GM19238 (cell line): ENCODE data around the gene NR1D1.
"Not testable (repeated sequence)": the region's sequence is repeated elsewhere in the genome, so short reads cannot be mapped to it uniquely, and the experiment has no call there.

Experiments used
- DNase-seq: peaks from one replicate; pipeline ENCODE4 v3.0.0; 2011; ENCODE audit warnings: low spot score; ENCODE audit not compliant: insufficient read length

The NR1D1 gene

GRCh38 chr17:40100419-40100668 is at the start of gene NR1D1:
Gene NR1D1, minus strand, starts transcription at chr17:40100589. Its CDS starts 495 bp downstream, at chr17:40100094.
- no peak for DNase-seq

- no peak for DNase-seq
Measured at GRCh38 chr17:40148527-40148926, 48.1 kb upstream of the NR1D1 start.

DNA sequence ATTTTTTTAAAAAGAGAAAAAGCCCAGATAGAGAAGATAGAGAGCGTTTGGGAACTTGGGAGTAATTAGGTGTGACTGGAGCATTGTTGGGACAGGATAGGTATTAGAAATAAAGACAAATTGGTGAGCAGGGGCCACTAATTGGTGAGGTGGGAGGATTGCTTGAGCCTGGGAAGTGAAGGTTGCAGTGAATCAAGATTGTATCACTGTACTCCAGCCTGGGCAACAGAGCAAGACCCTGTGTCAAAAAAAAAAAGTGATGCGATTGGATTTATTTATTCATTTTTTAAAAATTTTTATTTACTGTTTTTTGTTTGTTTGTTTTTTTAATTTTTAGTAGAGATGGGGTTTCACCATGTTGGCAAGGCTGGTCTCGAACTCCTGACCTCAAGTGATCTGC is 45.1 kb upstream of the NR1D1 start:
- DNase-seq, result no peak

- not testable (repeated sequence) for DNase-seq
Measured at GRCh38 chr17:40143166-40143565, 42.8 kb upstream of the NR1D1 start.

- no peak for DNase-seq
Measured at GRCh38 chr17:40139566-40140058, 39.2 kb upstream of the NR1D1 start.

- no peak for DNase-seq
Measured at GRCh38 chr17:40135817-40136216, 35.4 kb upstream of the NR1D1 start.

- no peak for DNase-seq
Measured at GRCh38 chr17:40134184-40134583, 33.8 kb upstream of the NR1D1 start.

DNA sequence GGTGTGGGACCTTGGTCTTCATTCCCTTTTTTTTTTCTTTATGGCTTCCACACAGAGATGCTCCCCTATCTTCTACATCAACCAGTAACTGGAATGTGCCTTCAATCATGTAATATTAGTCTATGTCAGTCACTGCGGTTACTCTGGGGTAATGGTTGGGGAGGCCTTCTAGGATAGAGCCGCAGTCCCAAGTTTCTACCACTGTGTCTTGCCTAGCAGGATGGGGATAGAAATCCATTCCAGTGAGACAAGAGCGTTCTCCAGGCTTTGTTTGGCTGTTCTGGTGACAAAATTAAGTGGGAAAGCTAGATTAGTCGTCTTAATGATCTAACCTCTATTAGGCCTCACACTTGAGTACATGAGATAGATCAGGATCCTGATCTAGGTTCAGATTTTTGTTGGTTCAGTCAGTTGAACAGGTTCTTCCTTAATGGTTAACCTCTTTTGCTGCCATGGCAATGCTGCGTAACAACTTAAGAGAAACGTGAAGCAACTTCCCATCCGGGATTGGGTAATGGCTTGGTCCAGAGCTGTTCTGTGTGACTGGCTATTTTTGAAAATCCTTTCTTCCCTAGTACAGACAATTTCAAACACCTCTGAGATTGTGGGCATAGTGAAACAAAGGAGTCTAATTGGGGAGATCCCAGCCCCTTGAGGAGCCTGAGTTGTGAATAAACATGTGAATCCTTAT is 30.1 kb upstream of the NR1D1 start:
- DNase-seq, result no peak

DNA sequence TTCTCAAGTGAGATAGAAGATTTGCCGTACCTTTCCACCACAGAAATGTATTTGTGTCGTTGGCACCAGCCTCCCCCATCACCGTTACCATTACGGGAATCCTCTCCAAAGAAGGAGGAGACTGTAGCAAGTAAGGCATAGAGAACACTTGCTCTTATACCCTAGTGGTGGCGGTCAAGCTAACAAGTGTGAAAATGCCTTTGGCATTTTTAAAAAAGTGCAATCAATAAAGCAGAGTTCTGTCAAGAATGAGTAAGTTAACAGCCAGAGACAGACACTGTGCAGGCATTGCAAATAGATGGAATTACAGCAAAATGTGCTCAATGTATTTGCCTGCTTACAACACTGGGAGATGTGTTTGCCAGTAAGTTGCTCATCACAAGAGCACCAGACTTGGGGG is 29.1 kb upstream of the NR1D1 start:
- no peak for DNase-seq

GRCh38 chr17:40124279-40125141 is 24.1 kb upstream of the NR1D1 start:
- no peak for DNase-seq

GRCh38 chr17:40123811-40124114 is 23.4 kb upstream of the NR1D1 start:
- DNase-seq, result no peak

- DNase-seq, result peak; percentile 61
Measured at GRCh38 chr17:40122999-40123810, 22.8 kb upstream of the NR1D1 start.

DNA sequence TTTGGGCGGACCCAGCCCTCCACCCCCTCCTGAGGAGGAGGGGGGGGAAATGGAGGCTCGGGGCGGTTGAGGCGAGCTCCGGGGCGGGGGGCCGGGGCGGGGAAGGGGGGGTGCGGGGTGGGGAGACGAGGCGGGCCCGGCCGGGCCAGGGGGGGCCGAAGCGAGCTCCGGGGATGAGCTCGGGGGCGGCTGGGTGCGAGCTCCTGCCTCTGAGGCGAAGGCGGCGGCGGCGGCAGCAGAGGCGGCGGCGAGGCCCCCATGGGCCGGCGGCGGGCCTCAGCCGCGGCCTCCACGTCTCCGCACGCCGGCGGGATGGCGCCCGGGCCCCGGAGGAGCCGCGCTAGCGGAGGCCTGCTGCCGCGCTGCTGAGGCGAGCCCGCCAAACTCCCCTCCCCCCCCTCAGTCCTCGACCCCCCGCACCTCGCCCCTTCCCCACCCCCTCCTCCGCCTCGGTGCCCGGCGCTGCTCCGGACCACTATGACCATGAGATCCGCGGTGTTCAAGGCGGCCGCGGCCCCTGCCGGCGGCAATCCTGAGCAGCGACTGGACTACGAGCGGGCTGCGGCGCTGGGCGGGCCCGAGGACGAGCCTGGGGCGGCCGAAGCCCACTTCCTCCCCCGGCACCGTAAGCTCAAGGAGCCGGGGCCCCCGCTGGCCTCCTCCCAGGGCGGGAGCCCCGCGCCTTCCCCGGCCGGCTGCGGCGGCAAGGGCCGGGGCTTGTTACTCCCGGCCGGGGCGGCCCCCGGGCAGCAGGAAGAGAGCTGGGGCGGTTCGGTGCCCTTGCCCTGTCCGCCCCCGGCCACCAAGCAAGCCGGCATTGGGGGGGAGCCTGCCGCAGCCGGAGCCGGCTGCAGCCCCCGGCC is 22.0 kb upstream of the NR1D1 start:
- peak; percentile 49 for DNase-seq

DNA sequence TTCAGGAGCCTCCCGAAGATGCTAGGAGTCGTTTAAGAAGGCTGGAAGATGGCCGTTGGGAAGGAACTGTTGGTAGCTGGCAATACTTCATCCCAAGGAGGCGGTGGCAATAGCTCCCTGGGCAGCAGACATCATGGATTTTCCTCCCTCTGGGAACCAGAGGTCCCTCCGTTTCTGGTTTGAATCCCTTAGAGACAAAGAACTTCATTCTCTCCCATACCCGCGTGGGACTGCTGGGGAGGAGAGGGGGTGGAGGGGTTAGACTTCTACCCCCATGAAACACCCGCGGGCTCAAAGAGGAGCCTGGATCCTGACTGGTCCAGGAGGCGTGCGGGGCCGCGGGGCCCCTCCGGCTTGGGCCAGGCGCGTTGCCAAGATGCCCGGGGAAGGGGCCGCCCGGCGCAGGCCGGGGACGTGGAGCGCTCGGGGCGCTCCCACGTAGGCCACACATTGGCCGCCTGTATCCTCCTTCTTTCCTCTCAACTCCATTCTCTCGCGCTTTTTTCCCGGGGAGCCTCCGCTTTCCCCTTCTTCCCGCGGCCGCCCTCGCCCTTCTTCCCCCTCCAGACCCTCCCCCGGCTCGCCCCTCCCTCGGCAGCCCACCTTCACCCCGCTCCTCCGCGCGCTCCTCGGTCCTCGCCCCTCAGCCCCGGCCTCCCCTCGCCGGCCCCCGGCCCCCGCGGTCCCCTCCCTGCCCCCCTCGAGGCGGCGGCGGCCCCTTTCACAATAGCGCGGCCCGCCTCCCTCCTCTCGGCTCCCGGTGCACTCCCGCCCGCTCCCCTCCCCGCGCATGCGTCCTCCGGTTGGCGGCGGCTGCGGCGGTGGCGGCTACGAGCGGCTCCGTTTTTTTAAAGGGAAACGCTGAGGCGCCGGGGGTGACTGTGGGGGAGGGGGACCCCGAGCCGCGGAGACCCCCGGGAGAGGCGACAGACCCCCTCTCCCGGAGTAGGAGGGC is 21.1 kb upstream of the NR1D1 start, which contains the start of gene MSL1:
TSS of gene MSL1 (plus strand) at position 791 of the 955 bp plus-strand sequence. CDS start 642 bp downstream, outside the sequence.
- peak; percentile 93 for DNase-seq

GRCh38 chr17:40115101-40115436 is 14.7 kb upstream of the NR1D1 start:
- no peak for DNase-seq

- no peak for DNase-seq
Measured at GRCh38 chr17:40113907-40114245, 13.5 kb upstream of the NR1D1 start.

GRCh38 chr17:40113110-40113906 is 12.9 kb upstream of the NR1D1 start:
- peak; percentile 94 for DNase-seq

DNA sequence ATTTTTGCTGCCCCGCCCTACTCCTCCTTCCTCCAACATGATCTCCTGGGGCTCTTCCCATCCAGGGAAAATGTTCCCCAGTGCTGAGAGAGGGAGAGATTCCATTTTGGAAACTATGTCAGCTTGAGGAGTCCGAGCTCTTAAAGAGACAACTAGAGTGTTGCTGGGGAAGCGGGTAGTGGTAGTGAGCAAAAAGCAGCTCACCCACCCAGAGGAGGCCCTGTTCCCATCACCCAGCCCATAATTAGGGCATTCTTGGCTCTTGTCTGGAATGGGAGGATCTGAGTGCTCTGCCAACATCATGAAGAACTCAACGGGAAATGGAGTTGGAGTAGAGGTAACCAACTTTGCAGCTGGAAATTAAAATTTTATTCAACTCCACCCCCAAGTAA is 12.3 kb upstream of the NR1D1 start:
- no peak for DNase-seq

- no peak for DNase-seq
Measured at GRCh38 chr17:40112191-40112711, 11.9 kb upstream of the NR1D1 start.
